Measurements from ENCODE around the gene ESR1.

DNA sequence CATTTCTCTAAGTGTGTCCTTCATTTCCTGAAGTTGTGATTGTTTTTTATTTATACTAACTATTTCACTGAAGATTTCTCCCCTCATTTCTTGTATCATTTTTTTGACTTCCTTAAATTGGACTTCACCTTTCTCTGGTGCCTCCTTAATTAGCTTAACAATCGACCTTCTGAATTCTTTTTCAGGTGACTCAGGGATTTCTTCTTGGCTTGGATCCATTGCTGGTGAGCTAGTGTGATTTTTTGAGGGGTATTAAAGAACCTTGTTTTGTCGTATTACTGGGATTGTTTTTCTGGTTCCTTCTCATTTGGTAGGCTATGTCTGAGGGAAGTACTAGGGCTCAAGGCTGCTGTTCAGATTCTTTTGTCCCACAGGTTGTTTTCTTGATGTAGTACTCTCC is 92.8 kb downstream of the ESR1 start:
- TF ChIP-seq POLR2A (IDR thresholded peaks at IDR 0.05) (no peak), CTCF (IDR thresholded peaks at IDR 0.05) (no peak)

All from uterus (tissue), 2 donors.